ENCODE results near the gene TEAD1.
A peak's percentile ranks its signal among the peaks of the same experiment; 100 is the strongest.

The TEAD1 gene

GRCh38 chr11:12942157-12942556, 267.9 kb downstream of the TEAD1 start:
- no peak for DNase-seq (ENCODE audit: low spot score)

- no peak for DNase-seq (ENCODE audit: low spot score)
These were observed 269.1 kb downstream of the TEAD1 start for GRCh38 chr11:12943311-12943710.

- DNase-seq (ENCODE audit: low spot score): no peak
These were observed 270.7 kb downstream of the TEAD1 start for GRCh38 chr11:12944889-12945288.

- DNase-seq (ENCODE audit: low spot score): no peak
These were observed 275.2 kb downstream of the TEAD1 start for GRCh38 chr11:12949453-12949852.

- no peak for DNase-seq (ENCODE audit: low spot score)
These were observed 276.4 kb downstream of the TEAD1 start for GRCh38 chr11:12950670-12951069.

DNA sequence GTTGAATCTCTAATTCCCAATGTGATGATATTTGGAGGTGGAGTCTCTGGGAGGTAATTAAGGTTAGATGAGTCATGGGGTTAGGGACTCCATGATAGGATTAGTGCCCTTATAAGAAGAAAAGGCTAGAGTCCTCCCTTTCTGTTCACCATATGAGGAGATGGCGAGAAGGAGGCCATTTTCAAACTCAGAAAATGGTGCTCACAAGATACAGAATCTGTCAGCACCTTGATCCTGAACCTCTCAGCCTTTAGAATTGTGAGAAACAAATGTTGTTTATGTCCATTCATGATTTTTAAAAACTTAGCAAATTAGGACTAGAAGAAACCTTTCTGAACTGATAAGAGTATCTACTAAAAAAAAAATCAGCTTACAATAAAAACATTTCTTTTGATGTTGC, 277.2 kb downstream of the TEAD1 start:
- no peak for DNase-seq (ENCODE audit: low spot score)

- no peak for DNase-seq (ENCODE audit: low spot score)
These were observed 277.9 kb downstream of the TEAD1 start for GRCh38 chr11:12952094-12952493.

DNA sequence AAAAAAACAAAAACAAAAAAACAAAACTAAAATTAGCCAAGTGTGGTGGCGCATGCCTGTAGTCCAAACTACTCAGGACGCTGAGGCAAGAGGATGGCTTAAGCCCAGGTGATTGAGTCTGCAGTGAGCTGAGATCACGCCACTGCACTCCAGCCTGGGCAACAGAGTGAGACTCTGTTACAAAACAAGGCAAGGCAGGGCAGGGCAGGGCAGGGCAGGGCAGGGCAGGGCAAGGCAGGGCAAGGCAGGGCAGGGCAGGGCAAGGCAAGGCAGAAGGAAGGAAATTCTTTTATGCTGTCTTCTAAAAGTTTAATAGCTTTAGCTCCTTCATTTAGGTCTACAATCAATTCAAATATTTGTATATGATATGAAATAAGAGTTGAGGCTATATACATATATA, 284.8 kb downstream of the TEAD1 start:
- DNase-seq (ENCODE audit: low spot score): no peak

DNA sequence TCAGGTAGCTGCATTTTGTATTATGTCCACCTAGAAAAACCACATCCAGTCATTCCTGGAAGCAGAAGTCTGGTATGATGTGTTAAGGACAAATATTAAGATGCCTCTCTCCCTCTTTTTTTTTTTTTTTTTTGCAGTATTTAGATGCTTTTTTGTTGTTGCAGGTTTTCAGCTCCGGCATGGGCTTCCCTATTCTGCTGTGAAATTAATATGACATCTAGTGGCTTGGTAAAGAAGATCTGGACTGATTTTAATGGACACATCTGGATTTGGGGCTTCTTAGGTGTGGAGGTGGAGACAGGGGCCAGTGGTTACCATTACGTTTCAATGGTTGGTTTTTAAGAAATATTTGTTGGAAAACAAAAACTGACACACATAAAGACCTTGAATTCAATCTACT, 287.4 kb downstream of the TEAD1 start:
- no peak for DNase-seq (ENCODE audit: low spot score)

- no peak for DNase-seq (ENCODE audit: low spot score)
These were observed 288.1 kb downstream of the TEAD1 start for GRCh38 chr11:12962306-12962705.

DNA sequence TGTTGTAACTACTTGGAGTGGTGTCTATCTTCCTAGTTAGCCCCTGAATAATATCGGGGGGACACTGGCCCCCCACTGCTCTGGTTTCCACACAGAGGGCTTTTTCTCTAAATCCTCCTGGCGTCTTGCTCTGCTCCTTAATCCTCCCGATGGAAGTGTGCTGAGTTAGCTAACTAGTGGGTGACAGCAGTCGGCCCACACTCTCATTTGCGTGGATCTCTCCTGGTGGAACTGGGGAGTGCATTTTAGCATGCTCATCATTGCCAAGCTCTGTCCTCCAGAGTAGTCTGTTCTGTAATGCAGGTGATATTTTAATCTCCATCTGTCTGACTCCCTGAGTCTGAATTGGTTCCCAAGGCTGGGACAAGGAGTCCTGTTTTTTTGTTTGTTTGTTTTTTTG, 288.8 kb downstream of the TEAD1 start:
- no peak for DNase-seq (ENCODE audit: low spot score)

DNA sequence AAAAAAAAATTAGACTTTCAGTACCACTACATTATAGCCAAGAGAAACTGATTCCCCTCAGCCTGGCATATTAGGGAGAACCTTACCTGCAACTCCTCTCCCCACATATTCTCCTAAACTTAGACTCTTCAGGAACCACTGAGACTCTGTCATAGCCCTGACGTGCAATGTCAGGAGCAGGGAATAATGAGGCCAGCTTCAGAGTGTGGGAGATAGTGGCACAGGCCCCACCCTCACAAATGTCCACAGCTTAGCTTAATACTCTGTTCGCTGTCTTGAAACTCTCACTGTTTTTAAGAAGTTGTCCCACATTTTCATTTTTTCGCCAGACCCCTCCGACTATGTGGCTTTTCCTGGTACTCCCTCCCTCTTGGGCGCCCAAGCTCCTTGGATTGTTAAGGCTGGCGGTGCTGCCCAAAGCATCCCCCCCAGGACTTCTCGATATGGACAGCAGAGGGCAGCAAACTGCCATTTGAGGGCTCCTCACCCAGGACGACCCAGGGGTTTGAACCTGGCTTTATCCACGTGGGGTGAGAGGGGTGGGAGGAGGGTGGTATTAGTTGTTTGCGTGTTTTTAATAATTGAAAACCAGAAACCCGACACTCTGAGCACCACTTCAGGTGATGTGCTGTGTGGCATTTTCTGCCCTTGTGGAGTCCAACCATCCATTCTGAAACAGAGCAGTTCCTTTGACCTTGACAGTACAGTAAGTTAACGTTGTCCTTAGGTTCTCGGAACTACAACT, 289.7 kb downstream of the TEAD1 start:
- peak; percentile 55 for DNase-seq (ENCODE audit: low spot score)

GRCh38 chr11:12964650-12965049, 290.4 kb downstream of the TEAD1 start:
- no peak for DNase-seq (ENCODE audit: low spot score)

DNA sequence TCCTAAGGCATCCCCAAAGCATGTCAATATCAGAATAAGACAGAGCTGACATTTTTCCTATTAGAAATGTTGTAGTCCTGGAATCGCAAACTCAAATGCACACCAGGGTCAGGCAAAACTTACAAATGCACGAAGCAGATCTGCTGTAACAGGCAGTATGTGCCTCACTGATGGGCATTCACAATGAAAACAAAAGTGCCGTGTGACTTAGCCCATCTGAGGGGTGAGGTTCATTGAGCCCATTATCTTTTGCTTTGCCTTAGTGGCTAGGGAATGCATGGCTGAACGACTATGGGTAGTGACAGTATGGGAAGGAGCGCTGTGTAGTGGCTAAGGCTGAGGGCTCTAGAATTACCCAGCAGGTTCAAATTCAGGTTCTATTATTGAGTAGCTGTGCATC, 291.8 kb downstream of the TEAD1 start:
- DNase-seq (ENCODE audit: low spot score): no peak

DNA sequence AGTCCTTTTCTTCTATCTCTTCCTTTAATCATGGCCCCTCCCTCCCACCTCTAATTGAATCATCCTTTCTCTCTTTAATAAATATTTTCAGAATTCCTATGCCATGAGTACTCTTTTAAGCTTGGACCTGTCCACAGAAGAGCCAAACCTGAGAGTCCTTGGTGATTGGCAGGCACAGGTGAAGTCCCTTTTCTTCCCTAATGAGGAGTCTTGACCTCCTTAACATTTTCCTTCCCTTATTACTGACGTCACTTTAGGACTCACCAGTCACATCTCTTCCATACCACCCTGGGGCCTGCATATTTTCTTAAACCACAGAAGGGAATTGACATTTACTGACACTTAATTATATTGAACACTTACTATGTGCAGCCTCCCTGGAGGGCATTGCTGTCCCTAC, 293.9 kb downstream of the TEAD1 start:
- DNase-seq (ENCODE audit: low spot score): no peak

- DNase-seq (ENCODE audit: low spot score): no peak
These were observed 294.6 kb downstream of the TEAD1 start for GRCh38 chr11:12968826-12969225.

GRCh38 chr11:12971955-12972354, 297.7 kb downstream of the TEAD1 start:
- no peak for DNase-seq (ENCODE audit: low spot score)

GRCh38 chr11:12973528-12974181, 299.4 kb downstream of the TEAD1 start:
- no peak for DNase-seq (ENCODE audit: low spot score)

DNA sequence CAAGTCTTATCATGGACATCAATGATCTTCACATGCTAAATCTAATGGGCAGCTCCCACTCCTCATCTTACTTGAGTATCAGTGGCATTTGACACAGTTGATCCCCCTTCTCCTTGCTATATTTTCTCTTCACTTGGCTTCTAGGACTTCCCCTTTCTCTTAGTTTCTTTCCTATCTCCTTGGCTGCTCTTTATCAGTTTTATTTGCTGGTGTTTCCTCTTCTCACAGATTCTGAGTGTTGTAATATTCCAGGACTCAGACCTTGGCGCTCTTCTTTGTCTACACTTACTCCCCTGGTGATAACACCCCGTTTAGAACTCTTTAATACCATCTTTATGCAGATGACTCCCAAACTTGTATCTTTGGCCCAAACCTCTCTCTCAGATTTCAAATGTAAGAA, 301.0 kb downstream of the TEAD1 start:
- DNase-seq (ENCODE audit: low spot score): no peak

GRCh38 chr11:12979928-12980689, 305.9 kb downstream of the TEAD1 start:
- no peak for DNase-seq (ENCODE audit: low spot score)

GRCh38 chr11:12981676-12982522, 307.7 kb downstream of the TEAD1 start:
- DNase-seq (ENCODE audit: low spot score): no peak

- no peak for DNase-seq (ENCODE audit: low spot score)
These were observed 309.1 kb downstream of the TEAD1 start for GRCh38 chr11:12983336-12983735.
